B cell (primary cell): ENCODE measurements around the gene ZCCHC2. TPM values are rescaled to one million over a fixed set of nuclear protein-coding genes. Genes with fewer than 3 reads are reported as not detected.
A peak's percentile ranks its signal among the peaks of the same experiment; 100 is the strongest.

Source experiments
- ATAC-seq: fragments of 200-7000 bp; cut with Tn5 transposase; one replicate; pipeline ENCODE4 v1.10.0; 2021; ENCODE audit warnings: low read depth, mild to moderate bottlenecking, moderate number of reproducible peaks, moderate library complexity
- CTCF ChIA-PET: fragments of 350-600 bp; sonication (Branson Sonifier 250); formaldehyde crosslinking; loops from one replicate; lab custom pipeline; 2021; ENCODE audit warnings: antibody characterized with exemption, inconsistent platforms; lab: Charles Lee
- POLR2A ChIA-PET: fragments of 350-600 bp; sonication (Branson Sonifier 250); formaldehyde crosslinking; loops from one replicate; lab custom pipeline; 2021; ENCODE audit warnings: antibody characterized with exemption; lab: Charles Lee
- DNase-seq: peaks from one replicate; pipeline ENCODE4 v3.0.0; 2013
- H2AFZ ChIP-seq: 2 replicates; pipeline ENCODE4 v1.6.1; 2012; ENCODE audit warnings: mild to moderate bottlenecking, low read depth, low read length; ENCODE audit not compliant: insufficient read depth, poor library complexity, severe bottlenecking
- H3K27ac ChIP-seq, 2 donors: 1 replicate in 1 of 2; 2 replicates in 1 of 2; pipeline ENCODE4 v1.5.1; 2012 to 2013; ENCODE audit warnings: low read length in 2 of 2, mild to moderate bottlenecking in 2 of 2, moderate library complexity in 1 of 2
- H3K27me3 ChIP-seq, 4 experiments: fragments of 200-600 bp in 1 of 4; sonication (generic) in 1 of 4; replicated peaks in 1 of 4; 1 replicate in 2 of 4; 2 replicates in 2 of 4; pipeline versions ENCODE4 v1.6.1 to v1.7.0; 2013 to 2016; ENCODE audit warnings: low read length in 3 of 4, mild to moderate bottlenecking in 2 of 4, mixed read lengths in 1 of 4, moderate library complexity in 1 of 4; ENCODE audit not compliant: insufficient read depth in 4 of 4, control insufficient read depth in 3 of 4; ENCODE audit errors: control extremely low read depth in 1 of 4
- H3K36me3 ChIP-seq, 2 experiments: replicated peaks in 1 of 2; 1 replicate in 1 of 2; 2 replicates in 1 of 2; pipeline versions ENCODE4 v1.6.1 to v1.7.1; 2013; ENCODE audit warnings: low read length in 1 of 2; ENCODE audit not compliant: insufficient read depth in 2 of 2, control insufficient read depth in 1 of 2; ENCODE audit errors: control extremely low read depth in 1 of 2, extremely low read depth in 1 of 2
- H3K4me1 ChIP-seq, 2 donors: fragments of 200-600 bp in 1 of 2; sonication (generic) in 1 of 2; 1 replicate in 1 of 2; 2 replicates in 1 of 2; pipeline versions ENCODE4 v1.5.1 to v1.6.1; 2013 to 2017; ENCODE audit warnings: low read length in 2 of 2; ENCODE audit not compliant: control insufficient read depth in 2 of 2, insufficient read depth in 2 of 2
- H3K4me2 ChIP-seq: replicated peaks from 2 replicates; pipeline ENCODE3; 2012; ENCODE audit warnings: mild to moderate bottlenecking, low read depth, low read length; ENCODE audit not compliant: poor library complexity, severe bottlenecking
- H3K4me3 ChIP-seq, 5 experiments: fragments of 200-600 bp in 1 of 5; sonication (generic) in 1 of 5; 1 replicate in 3 of 5; 2 replicates in 2 of 5; pipeline versions ENCODE4 v1.5.1 to v1.7.0; 2011 to 2016; ENCODE audit warnings: low read length in 4 of 5, mild to moderate bottlenecking in 4 of 5, low read depth in 2 of 5, control low read depth in 1 of 5, moderate library complexity in 1 of 5; ENCODE audit not compliant: insufficient read depth in 1 of 5; ENCODE audit errors: control extremely low read depth in 1 of 5, extremely low read depth in 1 of 5
- H3K79me2 ChIP-seq: fragments of 200-600 bp; sonication (generic); one replicate; pipeline ENCODE4 v1.6.0; 2016; ENCODE audit warnings: low read length; ENCODE audit not compliant: control insufficient read depth, insufficient read depth
- H3K9ac ChIP-seq: fragments of 200-600 bp; sonication (generic); 2 replicates; pipeline ENCODE4 v1.6.1; 2017; ENCODE audit warnings: mild to moderate bottlenecking, low read length, moderate library complexity
- H3K9me3 ChIP-seq, 3 donors: one replicate each; pipeline versions ENCODE4 v1.6.1 to v1.7.1; 2013; ENCODE audit warnings: low read length in 2 of 3; ENCODE audit not compliant: control insufficient read depth in 2 of 3, insufficient read depth in 1 of 3; ENCODE audit errors: control extremely low read depth in 1 of 3
- H4K20me1 ChIP-seq: 2 replicates; pipeline ENCODE4 v1.6.0; 2012; ENCODE audit warnings: mild to moderate bottlenecking, low read length; ENCODE audit not compliant: insufficient read depth, control insufficient read depth, poor library complexity, severe bottlenecking
- H3K27ac Mint-ChIP-seq: one replicate; pipeline ENCODE4 v1.8.0; 2021; ENCODE audit warnings: mixed read lengths
- H3K27me3 Mint-ChIP-seq: one replicate; pipeline ENCODE4 v1.8.0; 2021; ENCODE audit warnings: mixed read lengths
- H3K4me1 Mint-ChIP-seq: one replicate; pipeline ENCODE4 v1.8.0; 2021; ENCODE audit warnings: mixed read lengths
- H3K4me3 Mint-ChIP-seq: one replicate; pipeline ENCODE4 v1.8.0; 2021; ENCODE audit warnings: mixed read lengths
- H3K9me3 Mint-ChIP-seq: one replicate; pipeline ENCODE4 v1.8.0; 2022; ENCODE audit warnings: mixed read lengths; ENCODE audit not compliant: insufficient read depth
- EZH2 ChIP-seq: IDR thresholded peaks from 2 replicates; pipeline ENCODE4 v1.6.1; 2012; ENCODE audit warnings: borderline replicate concordance, low read depth, mild to moderate bottlenecking, moderate library complexity, low read length; ENCODE audit not compliant: insufficient read depth, poor library complexity, severe bottlenecking
- WGBS: methylation state at CpG from one replicate; pipeline ENCODE4 v1.1.5; 2013; ENCODE audit warnings: missing lambda C conversion rate; ENCODE audit not compliant: insufficient coverage; 5-methylcytosine and 5-hydroxymethylcytosine counted together
- intact Hi-C: fragments of 100-400 bp; cut with micrococcal nuclease; formaldehyde crosslinking; loops from one replicate; pipeline ENCODE4 v1.10.0; 2022
- polyA plus RNA-seq: library from polyadenylated mRNA; depleted of rRNA; stranded (reverse); fragments of >200 nt; gene quantifications from 2 replicates; pipeline ENCODE4 v1.2.3, GENCODE V29; 2012
- total RNA-seq, 2 donors: library from RNA; stranded (reverse); fragments of 120-200 nt in 1 of 2; gene quantifications; 1 replicate in 1 of 2; 2 replicates in 1 of 2; pipeline versions ENCODE4 v1.2.3 to v1.2.4, GENCODE V29; 2013 to 2022
- TF ChIP-seq, protein P1 (sequence below): fragments of 200-600 bp; IDR thresholded peaks from one replicate; pipeline ENCODE4 v1.8.0; 2022; ENCODE audit warnings: antibody characterized with exemption, mild to moderate bottlenecking

ZCCHC2 gene
- total and polyA plus RNA-seq, 2 donors (not counting 1 experiment from before 2014, with no cell fraction given), result 24.5 to 53.7 TPM

DNA sequence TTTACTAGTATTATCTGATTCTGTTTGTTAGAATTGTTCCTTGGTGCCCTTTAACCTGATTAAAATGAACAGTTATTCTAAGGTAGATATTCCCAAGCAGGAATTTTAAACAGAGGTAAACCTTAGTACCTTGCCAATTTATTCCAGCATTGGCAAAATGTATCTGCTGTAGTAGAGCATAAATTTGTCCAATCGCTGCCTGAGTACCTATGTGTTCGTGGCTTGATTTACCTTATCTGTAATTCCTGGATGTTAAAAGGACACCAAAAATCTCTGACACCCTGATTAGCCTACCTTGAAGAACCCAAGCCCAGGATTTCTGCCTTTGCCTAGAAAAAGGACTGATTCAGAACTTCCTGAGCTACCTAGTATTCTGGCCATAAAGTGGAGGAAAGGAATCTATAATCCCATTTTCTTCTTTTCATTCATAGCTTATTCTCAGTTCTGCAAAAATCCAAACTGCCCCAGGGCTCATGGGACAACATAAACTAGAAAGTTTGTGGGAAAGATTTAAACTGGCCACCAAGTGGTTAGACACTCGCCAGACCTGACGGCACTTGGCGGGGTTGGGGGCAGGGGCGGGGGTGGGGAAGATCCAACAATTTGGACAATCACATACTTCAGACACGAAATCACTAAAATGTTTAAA is 16.2 kb upstream of the ZCCHC2 start:
- H3K4me2 ChIP-seq, result peak overlapping the region; percentile 71
- POLR2A ChIA-PET, result interaction anchor here (0.6 to 1.8 kb wide), 4 partner anchors 16 to 558 kb away, joined by 3 to 11 read pairs (median 4); partner anchors contain the start of gene ZCCHC2
- H2AFZ ChIP-seq, result peak overlapping the region; percentile 84
- H3K9me3 Mint-ChIP-seq, result peaks cover 5% of the 10 kb centered on the region
- no peaks in the 10 kb centered on the region for H3K27me3 Mint-ChIP-seq
- peak overlapping the region; percentile 43 for H3K9ac ChIP-seq
- H4K20me1 ChIP-seq, result no peaks in the 10 kb centered on the region
- peaks cover 13% of the 10 kb centered on the region for H3K4me1 Mint-ChIP-seq
- peak overlapping the region; percentile 79 for H3K4me3 Mint-ChIP-seq
- H3K27me3 ChIP-seq, result no peaks in the 10 kb centered on the region
- peaks cover 1 to 5% (median 2%) of the 10 kb centered on the region in 3 donors for H3K9me3 ChIP-seq
- no CpG with 5 or more reads among the region's 7 CpGs for WGBS
- ATAC-seq, result peak; percentile 23
- H3K27ac Mint-ChIP-seq, result peak overlapping the region; percentile 95
- H3K4me1 ChIP-seq, result peaks cover 15 to 16% of the 10 kb centered on the region in 2 donors
- CTCF ChIA-PET, result interaction anchor here (0.9 to 2.0 kb wide), 4 partner anchors 11 to 81 kb away, joined by 3 to 10 read pairs (median 7); partner anchors contain the start of gene ZCCHC2
- peak overlapping the region; percentile 61 to 72 for H3K27ac ChIP-seq
- DNase-seq, result no peak
- H3K36me3 ChIP-seq, result no peaks in the 10 kb centered on the region
- intact Hi-C loops, result loop anchor here (1.0 to 10.0 kb wide), 5 partner anchors 16 to 1468 kb away; partner anchors contain the start of genes PHLPP1, PIGN, RELCH and SERPINB8
- TF ChIP-seq EZH2, result no peak
- TF ChIP-seq, protein P1, sequence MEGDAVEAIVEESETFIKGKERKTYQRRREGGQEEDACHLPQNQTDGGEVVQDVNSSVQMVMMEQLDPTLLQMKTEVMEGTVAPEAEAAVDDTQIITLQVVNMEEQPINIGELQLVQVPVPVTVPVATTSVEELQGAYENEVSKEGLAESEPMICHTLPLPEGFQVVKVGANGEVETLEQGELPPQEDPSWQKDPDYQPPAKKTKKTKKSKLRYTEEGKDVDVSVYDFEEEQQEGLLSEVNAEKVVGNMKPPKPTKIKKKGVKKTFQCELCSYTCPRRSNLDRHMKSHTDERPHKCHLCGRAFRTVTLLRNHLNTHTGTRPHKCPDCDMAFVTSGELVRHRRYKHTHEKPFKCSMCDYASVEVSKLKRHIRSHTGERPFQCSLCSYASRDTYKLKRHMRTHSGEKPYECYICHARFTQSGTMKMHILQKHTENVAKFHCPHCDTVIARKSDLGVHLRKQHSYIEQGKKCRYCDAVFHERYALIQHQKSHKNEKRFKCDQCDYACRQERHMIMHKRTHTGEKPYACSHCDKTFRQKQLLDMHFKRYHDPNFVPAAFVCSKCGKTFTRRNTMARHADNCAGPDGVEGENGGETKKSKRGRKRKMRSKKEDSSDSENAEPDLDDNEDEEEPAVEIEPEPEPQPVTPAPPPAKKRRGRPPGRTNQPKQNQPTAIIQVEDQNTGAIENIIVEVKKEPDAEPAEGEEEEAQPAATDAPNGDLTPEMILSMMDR, result no peak
- peak overlapping the region; percentile 27 to 58 (median 56) for H3K4me3 ChIP-seq
- no peaks in the 10 kb centered on the region for H3K79me2 ChIP-seq

DNA sequence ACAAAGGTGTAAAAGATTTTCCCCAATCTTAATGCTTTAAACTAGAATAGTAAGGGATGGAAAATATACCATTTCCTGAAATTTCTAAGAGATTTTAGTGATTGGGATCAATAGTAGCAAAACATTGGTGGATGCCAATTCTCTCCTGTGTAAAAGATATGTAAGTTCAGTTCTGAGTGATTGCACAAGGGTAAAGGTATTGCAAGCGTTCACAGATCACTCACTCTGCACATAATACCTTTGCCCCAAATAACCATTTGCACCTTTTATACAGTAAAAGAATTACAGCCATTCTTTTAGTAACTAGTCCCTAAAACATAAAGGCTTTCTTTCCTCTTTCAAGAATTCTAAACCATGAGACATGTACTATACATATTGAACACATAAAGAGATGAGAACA is 13.0 kb upstream of the ZCCHC2 start:
- Mint-ChIP-seq H3K4me1 (peaks cover 12% of the 10 kb centered on the region), H3K27me3 (no peaks in the 10 kb centered on the region), H3K4me3 (no peak overlapping the region), H3K9me3 (peaks cover 20% of the 10 kb centered on the region), H3K27ac (no peak overlapping the region)
- Histone ChIP-seq H2AFZ (no peak overlapping the region), H3K27ac (no peak overlapping the region), H3K36me3 (no peaks in the 10 kb centered on the region), H3K79me2 (no peaks in the 10 kb centered on the region), H3K4me1 (peaks cover 15 to 16% of the 10 kb centered on the region in 2 donors), H3K9me3 (peaks cover 10 to 21% (median 18%) of the 10 kb centered on the region in 3 donors), H4K20me1 (no peaks in the 10 kb centered on the region), H3K4me2 (no peak overlapping the region), H3K4me3 (no peak overlapping the region), H3K27me3 (no peaks in the 10 kb centered on the region), H3K9ac (no peak overlapping the region)
- no peak for ATAC-seq
- ChIA-PET POLR2A (no interaction called here), CTCF (no interaction called here)
- no CpG with 5 or more reads among the region's 1 CpG for whole genome bisulfite sequencing
- TF ChIP-seq, protein P1, result no peak
- no peak for TF ChIP-seq EZH2
- intact Hi-C loops, result loop anchor here (5.0 to 10.0 kb wide), 2 partner anchors 208 to 1465 kb away; partner anchors contain the start of genes PHLPP1 and SERPINB8
- no peak for DNase-seq
